OCI-LY1 (cell line): ENCODE measurements around the gene CNN2.

Experiments
- EZH2 ChIP-seq: fragments of 200-600 bp; sonication (generic), shearing (Covaris generic); IDR thresholded peaks from 2 replicates; pipeline ENCODE4 v1.8.0; 2017; ENCODE audit warnings: borderline replicate concordance, mixed run types, mild to moderate bottlenecking, antibody characterized with exemption, low read length, moderate library complexity, mixed read lengths
- TF ChIP-seq, protein P1 (sequence below): fragments of 200-600 bp; sonication (generic), shearing (Covaris generic); IDR thresholded peaks from 2 replicates; pipeline ENCODE4 v1.5.1; 2017; ENCODE audit warnings: mild to moderate bottlenecking, antibody characterized with exemption, low read length, moderate library complexity, mixed read lengths

GRCh38 chr19:1018932-1019615 lies 7.3 kb upstream of the CNN2 start:
- TF ChIP-seq, protein P1, sequence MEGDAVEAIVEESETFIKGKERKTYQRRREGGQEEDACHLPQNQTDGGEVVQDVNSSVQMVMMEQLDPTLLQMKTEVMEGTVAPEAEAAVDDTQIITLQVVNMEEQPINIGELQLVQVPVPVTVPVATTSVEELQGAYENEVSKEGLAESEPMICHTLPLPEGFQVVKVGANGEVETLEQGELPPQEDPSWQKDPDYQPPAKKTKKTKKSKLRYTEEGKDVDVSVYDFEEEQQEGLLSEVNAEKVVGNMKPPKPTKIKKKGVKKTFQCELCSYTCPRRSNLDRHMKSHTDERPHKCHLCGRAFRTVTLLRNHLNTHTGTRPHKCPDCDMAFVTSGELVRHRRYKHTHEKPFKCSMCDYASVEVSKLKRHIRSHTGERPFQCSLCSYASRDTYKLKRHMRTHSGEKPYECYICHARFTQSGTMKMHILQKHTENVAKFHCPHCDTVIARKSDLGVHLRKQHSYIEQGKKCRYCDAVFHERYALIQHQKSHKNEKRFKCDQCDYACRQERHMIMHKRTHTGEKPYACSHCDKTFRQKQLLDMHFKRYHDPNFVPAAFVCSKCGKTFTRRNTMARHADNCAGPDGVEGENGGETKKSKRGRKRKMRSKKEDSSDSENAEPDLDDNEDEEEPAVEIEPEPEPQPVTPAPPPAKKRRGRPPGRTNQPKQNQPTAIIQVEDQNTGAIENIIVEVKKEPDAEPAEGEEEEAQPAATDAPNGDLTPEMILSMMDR, result no peak
- no peak for TF ChIP-seq EZH2
